CD4-positive, alpha-beta T cell (primary cell): ENCODE measurements around the gene FIBCD1. TPM values are rescaled to one million over a fixed set of nuclear protein-coding genes. Genes with fewer than 3 reads are reported as not detected.

Experiments
- ATAC-seq: fragments of 200-7000 bp; cut with Tn5 transposase; one replicate; pipeline ENCODE4 v1.10.0; 2022; ENCODE audit warnings: mild to moderate bottlenecking; ENCODE audit not compliant: poor library complexity
- CTCF ChIA-PET: fragments of 350-600 bp; sonication (Branson Sonifier 250); formaldehyde crosslinking; loops from one replicate; lab custom pipeline; 2021; ENCODE audit warnings: antibody characterized with exemption, inconsistent platforms; lab: Charles Lee
- POLR2A ChIA-PET: fragments of 350-600 bp; sonication (Branson Sonifier 250); formaldehyde crosslinking; loops from one replicate; lab custom pipeline; 2021; ENCODE audit warnings: antibody characterized with exemption, inconsistent platforms; lab: Charles Lee
- DNase-seq, 14 experiments: peaks; one replicate each; pipeline ENCODE4 v3.0.0-alpha.2; 2013 to 2020; ENCODE audit warnings: mixed read lengths in 2 of 14
- H3K27ac ChIP-seq, 2 donors: one replicate each; pipeline versions ENCODE4 v1.5.1 to v1.7.0; 2013; ENCODE audit warnings: low read length in 2 of 2, low read depth in 1 of 2, mild to moderate bottlenecking in 1 of 2
- H3K27me3 ChIP-seq, 2 experiments: 1 replicate in 1 of 2; 2 replicates in 1 of 2; pipeline versions ENCODE4 v1.6.1 to v1.7.0; 2013; ENCODE audit warnings: low read length in 2 of 2, control low read depth in 1 of 2, mild to moderate bottlenecking in 1 of 2, moderate library complexity in 1 of 2; ENCODE audit not compliant: insufficient read depth in 2 of 2, control insufficient read depth in 1 of 2
- H3K36me3 ChIP-seq: one replicate; pipeline ENCODE4 v1.6.1; 2013; ENCODE audit warnings: low read length, control low read depth; ENCODE audit not compliant: insufficient read depth
- H3K4me1 ChIP-seq: one replicate; pipeline ENCODE4 v1.6.1; 2013; ENCODE audit warnings: low read length, control low read depth; ENCODE audit not compliant: insufficient read depth
- H3K4me3 ChIP-seq: one replicate; pipeline ENCODE4 v1.5.1; 2013; ENCODE audit warnings: mild to moderate bottlenecking, low read length, moderate library complexity
- H3K9me3 ChIP-seq, 2 experiments: 1 replicate in 1 of 2; 2 replicates in 1 of 2; pipeline versions ENCODE4 v1.6.1 to v1.7.0; 2013; ENCODE audit warnings: low read length in 2 of 2, mild to moderate bottlenecking in 2 of 2, control low read depth in 1 of 2, moderate library complexity in 1 of 2; ENCODE audit not compliant: control insufficient read depth in 1 of 2, insufficient read depth in 1 of 2
- H3K27ac Mint-ChIP-seq: one replicate; pipeline ENCODE4 v1.8.0; 2020; ENCODE audit warnings: mixed read lengths
- H3K27me3 Mint-ChIP-seq: one replicate; pipeline ENCODE4 v1.8.0; 2021; ENCODE audit warnings: mixed read lengths
- H3K36me3 Mint-ChIP-seq: one replicate; pipeline ENCODE4 v1.8.0; 2021; ENCODE audit warnings: low read depth, mixed read lengths
- H3K4me1 Mint-ChIP-seq: one replicate; pipeline ENCODE4 v1.8.0; 2021; ENCODE audit warnings: low read depth, mixed read lengths
- H3K4me3 Mint-ChIP-seq: one replicate; pipeline ENCODE4 v1.8.0; 2020; ENCODE audit warnings: mild to moderate bottlenecking, mixed read lengths
- H3K9me3 Mint-ChIP-seq: one replicate; pipeline ENCODE4 v1.8.0; 2020; ENCODE audit warnings: mixed read lengths
- intact Hi-C, 2 experiments: fragments of 100-400 bp; cut with DNase I in 1 of 2; cut with micrococcal nuclease in 1 of 2; formaldehyde crosslinking; loops; one replicate each; pipeline versions ENCODE4 v1.15.1 to v1.9.0; 2023 to 2025; cut with DNase I, micrococcal nuclease
- total RNA-seq, 174 experiments: library from RNA in 2 of 174; stranded (reverse) in 2 of 174; gene quantifications; one replicate each; pipeline ENCODE4 v1.2.3 and lab custom pipeline; 2021 to 2026
- TF ChIP-seq, protein P1 (sequence below): fragments of 200-600 bp; IDR thresholded peaks from one replicate; pipeline ENCODE4 v1.8.0; 2022; ENCODE audit warnings: antibody characterized with exemption, mild to moderate bottlenecking

The FIBCD1 gene
- total RNA-seq, 2 experiments from 2014 or later = not detected

DNA sequence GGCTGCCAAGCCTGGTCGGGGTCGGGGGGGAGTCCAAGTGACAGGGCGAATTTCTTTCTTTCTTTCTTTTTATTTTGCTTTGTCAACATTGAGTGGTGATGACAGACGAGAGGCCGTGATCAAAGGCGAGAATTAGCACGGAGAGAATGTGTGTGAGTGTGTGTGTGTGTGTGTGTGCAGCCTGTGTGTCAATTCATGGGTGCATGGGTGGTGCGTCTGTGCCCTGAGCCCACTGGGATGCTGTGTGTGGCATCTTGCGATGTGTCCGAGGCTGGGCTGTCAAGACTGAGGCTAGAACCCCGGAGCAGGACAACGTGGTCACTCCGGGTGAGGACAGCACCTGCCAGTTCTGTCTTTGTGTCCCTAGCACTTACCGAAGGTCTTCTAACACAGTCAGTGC, 4.7 kb upstream of the FIBCD1 start:
- intact Hi-C loops = no loop called here
- Mint-ChIP-seq H3K27ac (no peak overlapping the region), H3K4me1 (peaks cover 9% of the 10 kb centered on the region), H3K36me3 (no peaks in the 10 kb centered on the region), H3K9me3 (no peaks in the 10 kb centered on the region), H3K27me3 (peaks cover 58% of the 10 kb centered on the region), H3K4me3 (no peak overlapping the region)
- Histone ChIP-seq H3K27me3 (peaks cover 21 to 30% of the 10 kb centered on the region in 2 experiments), H3K36me3 (no peaks in the 10 kb centered on the region), H3K4me3 (no peak overlapping the region), H3K9me3 (no peaks in the 10 kb centered on the region), H3K27ac (no peak overlapping the region), H3K4me1 (peaks cover 11% of the 10 kb centered on the region)
- TF ChIP-seq, protein P1, sequence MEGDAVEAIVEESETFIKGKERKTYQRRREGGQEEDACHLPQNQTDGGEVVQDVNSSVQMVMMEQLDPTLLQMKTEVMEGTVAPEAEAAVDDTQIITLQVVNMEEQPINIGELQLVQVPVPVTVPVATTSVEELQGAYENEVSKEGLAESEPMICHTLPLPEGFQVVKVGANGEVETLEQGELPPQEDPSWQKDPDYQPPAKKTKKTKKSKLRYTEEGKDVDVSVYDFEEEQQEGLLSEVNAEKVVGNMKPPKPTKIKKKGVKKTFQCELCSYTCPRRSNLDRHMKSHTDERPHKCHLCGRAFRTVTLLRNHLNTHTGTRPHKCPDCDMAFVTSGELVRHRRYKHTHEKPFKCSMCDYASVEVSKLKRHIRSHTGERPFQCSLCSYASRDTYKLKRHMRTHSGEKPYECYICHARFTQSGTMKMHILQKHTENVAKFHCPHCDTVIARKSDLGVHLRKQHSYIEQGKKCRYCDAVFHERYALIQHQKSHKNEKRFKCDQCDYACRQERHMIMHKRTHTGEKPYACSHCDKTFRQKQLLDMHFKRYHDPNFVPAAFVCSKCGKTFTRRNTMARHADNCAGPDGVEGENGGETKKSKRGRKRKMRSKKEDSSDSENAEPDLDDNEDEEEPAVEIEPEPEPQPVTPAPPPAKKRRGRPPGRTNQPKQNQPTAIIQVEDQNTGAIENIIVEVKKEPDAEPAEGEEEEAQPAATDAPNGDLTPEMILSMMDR = no peak
- ChIA-PET POLR2A (no interaction called here), CTCF (no interaction called here)
- DNase-seq (no peak), ATAC-seq (no peak)

DNA sequence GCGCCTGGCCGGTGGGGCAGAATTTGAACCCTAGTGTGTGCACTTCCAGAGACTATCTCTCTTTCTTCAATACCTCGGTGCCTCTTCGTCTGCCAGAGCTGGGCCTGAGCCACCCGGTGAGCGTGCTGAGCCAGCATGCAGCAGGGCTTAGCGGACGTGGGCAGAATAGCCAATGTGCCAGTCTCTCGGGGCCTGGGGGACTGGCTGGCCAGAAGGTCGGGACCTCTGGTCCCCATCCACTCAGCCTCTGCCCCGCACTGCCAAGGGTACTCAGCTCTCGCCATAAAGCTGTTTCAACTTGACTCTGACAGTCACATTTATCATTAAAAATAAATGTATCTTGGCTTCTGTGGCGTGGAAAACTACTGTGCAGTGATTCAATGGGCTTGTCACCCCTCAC, 4.2 kb upstream of the FIBCD1 start:
- Histone ChIP-seq H3K4me3 (no peak overlapping the region), H3K36me3 (no peaks in the 10 kb centered on the region), H3K9me3 (no peaks in the 10 kb centered on the region), H3K4me1 (peaks cover 11% of the 10 kb centered on the region), H3K27me3 (peaks cover 22 to 32% of the 10 kb centered on the region in 2 experiments), H3K27ac (no peak overlapping the region)
- Mint-ChIP-seq H3K4me3 (no peak overlapping the region), H3K27me3 (peaks cover 56% of the 10 kb centered on the region), H3K9me3 (no peaks in the 10 kb centered on the region), H3K4me1 (peaks cover 9% of the 10 kb centered on the region), H3K27ac (no peak overlapping the region), H3K36me3 (no peaks in the 10 kb centered on the region)
- POLR2A ChIA-PET = no interaction called here
- TF ChIP-seq, protein P1 = no peak
- no peak for DNase-seq
- no peak for ATAC-seq
- intact Hi-C loops = no loop called here
- CTCF ChIA-PET = interaction anchor here (0.6 kb wide), 1 partner anchor 1508 kb away, joined by 3 read pairs; no protein-coding TSS in a partner anchor

- peaks cover 11% of the 10 kb centered on the region for H3K4me1 ChIP-seq
- Mint-ChIP-seq H3K9me3 (no peaks in the 10 kb centered on the region), H3K4me1 (peaks cover 9% of the 10 kb centered on the region), H3K27me3 (peaks cover 55% of the 10 kb centered on the region), H3K4me3 (no peak overlapping the region), H3K36me3 (no peaks in the 10 kb centered on the region), H3K27ac (no peak overlapping the region)
- CTCF ChIA-PET = interaction anchor here (0.6 kb wide), 1 partner anchor 1508 kb away, joined by 3 read pairs; no protein-coding TSS in a partner anchor
- POLR2A ChIA-PET = no interaction called here
- H3K36me3 ChIP-seq = no peaks in the 10 kb centered on the region
- H3K4me3 ChIP-seq = no peak overlapping the region
- DNase-seq = no peak
- intact Hi-C loops = no loop called here
- no peaks in the 10 kb centered on the region for H3K9me3 ChIP-seq
- TF ChIP-seq, protein P1 = no peak
- H3K27ac ChIP-seq = no peak overlapping the region
- no peak for ATAC-seq
- H3K27me3 ChIP-seq = peaks cover 25 to 38% of the 10 kb centered on the region in 2 experiments
Observed at GRCh38 chr9:130942679-130943078, 3.6 kb upstream of the FIBCD1 start.
